Muscle of leg (tissue), 11 donors: ENCODE data around the gene FOXN3. TPM values are rescaled to one million over a fixed set of nuclear protein-coding genes. Genes with fewer than 3 reads are reported as not detected.

ENCODE experiments used
- DNase-seq: peaks from one replicate; pipeline ENCODE4 v3.0.0; 2013
- H3K27ac ChIP-seq: one replicate; pipeline ENCODE4 v1.5.1; 2013; ENCODE audit warnings: mild to moderate bottlenecking, low read length, control low read depth
- H3K27me3 ChIP-seq: one replicate; pipeline ENCODE4 v1.6.1; 2013; ENCODE audit warnings: low read length; ENCODE audit not compliant: control insufficient read depth, insufficient read depth
- H3K36me3 ChIP-seq: one replicate; pipeline ENCODE4 v1.6.1; 2013; ENCODE audit warnings: low read length; ENCODE audit not compliant: control insufficient read depth, insufficient read depth
- H3K4me1 ChIP-seq: one replicate; pipeline ENCODE4 v1.6.1; 2013; ENCODE audit warnings: low read length; ENCODE audit not compliant: control insufficient read depth, insufficient read depth
- H3K4me3 ChIP-seq: one replicate; pipeline ENCODE4 v1.5.1; 2013; ENCODE audit warnings: low read length, control low read depth
- H3K9me3 ChIP-seq: replicated peaks from 2 replicates; pipeline ENCODE4 v1.6.1; 2013; ENCODE audit warnings: low read depth, low read length; ENCODE audit not compliant: control insufficient read depth
- WGBS: methylation state at CpG from one replicate; pipeline ENCODE4 v1.1.5; 2013; ENCODE audit warnings: missing lambda C conversion rate; ENCODE audit not compliant: insufficient coverage; 5-methylcytosine and 5-hydroxymethylcytosine counted together
- polyA plus RNA-seq, 8 donors: library from polyadenylated mRNA; unstranded; fragments of 120-200 nt; gene quantifications; one replicate each; pipeline versions ENCODE4 v1.2.1 to v1.2.3, GENCODE V29; 2013; ENCODE audit warnings: inconsistent platforms in 1 of 8, low replicate concordance in 1 of 8; ENCODE audit not compliant: insufficient read length in 8 of 8, insufficient read depth in 1 of 8
- total RNA-seq: library from RNA; stranded (reverse); fragments of 120-200 nt; gene quantifications from one replicate; pipeline ENCODE4 v1.2.4, GENCODE V29; 2013

Gene FOXN3
- total and polyA plus RNA-seq, 9 donors: 43.4 to 79.2 (median 64.0) TPM

- peaks cover 6% of the 10 kb centered on the region for H3K36me3 ChIP-seq
- no peaks in the 10 kb centered on the region for H3K27me3 ChIP-seq
- DNase-seq: no peak
- H3K27ac ChIP-seq: no peak overlapping the region
- no peaks in the 10 kb centered on the region for H3K9me3 ChIP-seq
- H3K4me3 ChIP-seq: no peak overlapping the region
- H3K4me1 ChIP-seq: peaks cover 26% of the 10 kb centered on the region
- WGBS: no CpG with 5 or more reads among the region's 4 CpGs
Observed at GRCh38 chr14:89225607-89226006, 191.4 kb downstream of the FOXN3 start.

- peak overlapping the region; percentile 88 for H3K27ac ChIP-seq
- no CpG with 5 or more reads among the region's 5 CpGs for WGBS
- peaks cover 25% of the 10 kb centered on the region for H3K4me1 ChIP-seq
- H3K9me3 ChIP-seq: no peaks in the 10 kb centered on the region
- H3K36me3 ChIP-seq: peaks cover 10% of the 10 kb centered on the region
- H3K27me3 ChIP-seq: no peaks in the 10 kb centered on the region
- DNase-seq: peak; percentile 96
- H3K4me3 ChIP-seq: no peak overlapping the region
Observed at GRCh38 chr14:89221109-89221810, 195.8 kb downstream of the FOXN3 start.

- peaks cover 42% of the 10 kb centered on the region for H3K4me1 ChIP-seq
- DNase-seq: no peak
- no peak overlapping the region for H3K27ac ChIP-seq
- no peaks in the 10 kb centered on the region for H3K9me3 ChIP-seq
- no peak overlapping the region for H3K4me3 ChIP-seq
- 80% methylated on average over 1 of the region's 6 CpGs for WGBS
- no peaks in the 10 kb centered on the region for H3K27me3 ChIP-seq
- peaks cover 10% of the 10 kb centered on the region for H3K36me3 ChIP-seq
Observed at GRCh38 chr14:89219051-89219450, 198.0 kb downstream of the FOXN3 start.

- H3K36me3 ChIP-seq: peaks cover 6% of the 10 kb centered on the region
- H3K9me3 ChIP-seq: no peaks in the 10 kb centered on the region
- 25% methylated on average over 1 of the region's 4 CpGs for WGBS
- no peak overlapping the region for H3K27ac ChIP-seq
- no peaks in the 10 kb centered on the region for H3K27me3 ChIP-seq
- DNase-seq: no peak
- H3K4me1 ChIP-seq: peaks cover 44% of the 10 kb centered on the region
- H3K4me3 ChIP-seq: no peak overlapping the region
Observed at GRCh38 chr14:89217891-89218290, 199.1 kb downstream of the FOXN3 start.

- peaks cover 38% of the 10 kb centered on the region for H3K4me1 ChIP-seq
- 25% methylated on average over 4 of the region's 7 CpGs for WGBS
- peak; percentile 77 for DNase-seq
- no peaks in the 10 kb centered on the region for H3K9me3 ChIP-seq
- peaks cover 6% of the 10 kb centered on the region for H3K36me3 ChIP-seq
- no peaks in the 10 kb centered on the region for H3K27me3 ChIP-seq
- peak overlapping the region; percentile 79 for H3K27ac ChIP-seq
- H3K4me3 ChIP-seq: no peak overlapping the region
Observed at GRCh38 chr14:89215531-89215930, 201.5 kb downstream of the FOXN3 start.

GRCh38 chr14:89215114-89215513, 201.9 kb downstream of the FOXN3 start:
- DNase-seq: peak; percentile 52
- Histone ChIP-seq H3K27ac (peak overlapping the region; percentile 79), H3K4me3 (no peak overlapping the region), H3K9me3 (no peaks in the 10 kb centered on the region), H3K36me3 (peaks cover 6% of the 10 kb centered on the region), H3K4me1 (peaks cover 34% of the 10 kb centered on the region), H3K27me3 (no peaks in the 10 kb centered on the region)

GRCh38 chr14:89214221-89214965, 202.6 kb downstream of the FOXN3 start:
- H3K27me3 ChIP-seq: no peaks in the 10 kb centered on the region
- 59% methylated on average over 7 of the region's 14 CpGs for WGBS
- peaks cover 6% of the 10 kb centered on the region for H3K36me3 ChIP-seq
- peak; percentile 72 for DNase-seq
- peak overlapping the region; percentile 79 for H3K27ac ChIP-seq
- peaks cover 33% of the 10 kb centered on the region for H3K4me1 ChIP-seq
- no peak overlapping the region for H3K4me3 ChIP-seq
- no peaks in the 10 kb centered on the region for H3K9me3 ChIP-seq

GRCh38 chr14:89212386-89213235, 204.4 kb downstream of the FOXN3 start:
- peaks cover 2% of the 10 kb centered on the region for H3K36me3 ChIP-seq
- no peaks in the 10 kb centered on the region for H3K9me3 ChIP-seq
- DNase-seq: no peak
- 79% methylated on average over 4 of the region's 6 CpGs for WGBS
- no peaks in the 10 kb centered on the region for H3K27me3 ChIP-seq
- H3K4me1 ChIP-seq: peaks cover 31% of the 10 kb centered on the region
- no peak overlapping the region for H3K27ac ChIP-seq
- H3K4me3 ChIP-seq: no peak overlapping the region

- Histone ChIP-seq H3K27me3 (no peaks in the 10 kb centered on the region), H3K4me1 (peaks cover 29% of the 10 kb centered on the region), H3K4me3 (no peak overlapping the region), H3K36me3 (peaks cover 2% of the 10 kb centered on the region), H3K9me3 (no peaks in the 10 kb centered on the region), H3K27ac (no peak overlapping the region)
- no peak for DNase-seq
- WGBS: no CpG with 5 or more reads among the region's 3 CpGs
Observed at GRCh38 chr14:89209558-89209957, 207.5 kb downstream of the FOXN3 start.

- Histone ChIP-seq H3K36me3 (peaks cover 2% of the 10 kb centered on the region), H3K27me3 (no peaks in the 10 kb centered on the region), H3K27ac (no peak overlapping the region), H3K4me1 (peaks cover 23% of the 10 kb centered on the region), H3K9me3 (no peaks in the 10 kb centered on the region), H3K4me3 (no peak overlapping the region)
- WGBS: 78% methylated on average over 3 of the region's 7 CpGs
- DNase-seq: no peak
Observed at GRCh38 chr14:89207925-89208328, 209.1 kb downstream of the FOXN3 start.
